GM12878 (cell line): Measurements from ENCODE around the gene HERC5.

Experiments
- JUNB ChIP-seq: IDR thresholded peaks from 2 replicates; pipeline ENCODE4 v1.6.1; 2016; ENCODE audit warnings: antibody characterized with exemption, mild to moderate bottlenecking
- ZZZ3 ChIP-seq: IDR thresholded peaks from 2 replicates; pipeline ENCODE4 v1.6.1; 2011; ENCODE audit warnings: low read depth; ENCODE audit not compliant: control insufficient read depth, insufficient read length

- no peak for TF ChIP-seq JUNB
- no peak for TF ChIP-seq ZZZ3
Observed at GRCh38 chr4:88524171-88524570, 67.3 kb downstream of the HERC5 start.
